DND-41 (cell line): Measurements from ENCODE around the gene SMS.

Source experiments
- CTCF ChIP-seq: IDR thresholded peaks from 2 replicates; pipeline ENCODE4 v1.5.1; 2012; ENCODE audit warnings: borderline replicate concordance, low read length, moderate library complexity, mild to moderate bottlenecking; ENCODE audit not compliant: poor library complexity, severe bottlenecking; ENCODE audit errors: extremely low read depth
- EZH2 ChIP-seq: IDR thresholded peaks from 3 replicates; pipeline ENCODE4 v1.6.1; 2012; ENCODE audit warnings: borderline replicate concordance, low read depth, mild to moderate bottlenecking, moderate library complexity, low read length, inconsistent platforms; ENCODE audit not compliant: severe bottlenecking

GRCh38 chrX:21958916-21959315, 18.4 kb downstream of the SMS start:
- TF ChIP-seq CTCF (no peak), EZH2 (no peak)
